ENCODE results near the gene PPFIA2. TPM values are rescaled to one million over a fixed set of nuclear protein-coding genes. Genes with fewer than 3 reads are reported as not detected.

Gene PPFIA2
- total and polyA plus RNA-seq, 7 donors, result 0.04 to 1.2 (median 0.25) TPM

DNA sequence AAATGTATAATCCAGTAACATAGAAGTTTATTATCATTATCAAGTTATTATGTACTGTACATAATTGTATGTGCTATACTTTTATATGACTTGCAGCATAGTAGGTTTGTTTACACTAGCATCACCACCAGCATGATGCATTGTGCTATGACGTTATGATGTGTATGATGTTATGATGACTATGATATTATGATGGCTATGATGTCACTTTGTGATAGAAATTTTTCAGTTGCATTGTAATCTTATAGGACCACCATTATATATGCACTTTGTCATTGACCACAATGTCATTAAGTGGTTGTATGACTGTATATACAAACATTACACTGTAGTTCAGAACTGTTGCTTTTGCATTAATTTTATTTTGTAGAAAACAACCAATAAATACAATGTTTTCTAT, 173.4 kb downstream of the PPFIA2 start:
- H3K9me3 ChIP-seq, result no peaks in the 10 kb centered on the region
- H3K27ac ChIP-seq, result no peak overlapping the region
- ATAC-seq (no peak), DNase-seq (no peak)
- WGBS, 3 donors, result 34 to 55% (median 36%) methylated on average over 1 of the region's 1 CpG
- TF ChIP-seq, protein P1, sequence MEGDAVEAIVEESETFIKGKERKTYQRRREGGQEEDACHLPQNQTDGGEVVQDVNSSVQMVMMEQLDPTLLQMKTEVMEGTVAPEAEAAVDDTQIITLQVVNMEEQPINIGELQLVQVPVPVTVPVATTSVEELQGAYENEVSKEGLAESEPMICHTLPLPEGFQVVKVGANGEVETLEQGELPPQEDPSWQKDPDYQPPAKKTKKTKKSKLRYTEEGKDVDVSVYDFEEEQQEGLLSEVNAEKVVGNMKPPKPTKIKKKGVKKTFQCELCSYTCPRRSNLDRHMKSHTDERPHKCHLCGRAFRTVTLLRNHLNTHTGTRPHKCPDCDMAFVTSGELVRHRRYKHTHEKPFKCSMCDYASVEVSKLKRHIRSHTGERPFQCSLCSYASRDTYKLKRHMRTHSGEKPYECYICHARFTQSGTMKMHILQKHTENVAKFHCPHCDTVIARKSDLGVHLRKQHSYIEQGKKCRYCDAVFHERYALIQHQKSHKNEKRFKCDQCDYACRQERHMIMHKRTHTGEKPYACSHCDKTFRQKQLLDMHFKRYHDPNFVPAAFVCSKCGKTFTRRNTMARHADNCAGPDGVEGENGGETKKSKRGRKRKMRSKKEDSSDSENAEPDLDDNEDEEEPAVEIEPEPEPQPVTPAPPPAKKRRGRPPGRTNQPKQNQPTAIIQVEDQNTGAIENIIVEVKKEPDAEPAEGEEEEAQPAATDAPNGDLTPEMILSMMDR (IDR thresholded peaks at IDR 0.05), result no peak
- H3K27me3 ChIP-seq (ENCODE audit: insufficient read depth in 3 of 3, low read length in 2 of 3), result no peaks in the 10 kb centered on the region
- H3K4me3 ChIP-seq, result no peak overlapping the region
- H3K4me1 ChIP-seq, result no peaks in the 10 kb centered on the region
- H3K36me3 ChIP-seq (ENCODE audit: insufficient read depth in 1 of 2, low read depth in 1 of 2), result no peaks in the 10 kb centered on the region
- intact Hi-C loops (cut with DNase I), result no loop called here

DNA sequence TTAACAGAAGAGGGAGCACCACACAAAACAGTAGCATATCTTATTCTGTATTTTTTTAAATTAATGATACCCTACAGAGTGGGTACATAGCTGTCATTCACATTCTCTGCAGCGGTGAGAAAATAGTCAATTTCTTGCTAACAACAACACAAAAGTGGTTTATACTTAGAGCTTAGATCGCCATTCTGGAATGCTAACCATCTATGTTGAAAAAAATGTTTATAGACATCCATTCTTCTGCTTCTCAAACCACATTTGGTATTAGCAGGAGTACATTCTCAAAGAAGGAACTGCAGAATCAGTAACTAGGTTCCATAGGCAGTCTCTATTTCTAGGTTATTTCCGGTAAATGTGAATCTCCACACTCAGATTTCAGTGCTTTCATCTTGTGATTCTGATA, 185.9 kb downstream of the PPFIA2 start:
- intact Hi-C loops (cut with DNase I), result no loop called here
- ATAC-seq (no peak), DNase-seq (no peak)
- Histone ChIP-seq H3K4me3 (no peak overlapping the region), H3K27me3 (ENCODE audit: insufficient read depth in 3 of 3, low read length in 2 of 3) (no peaks in the 10 kb centered on the region), H3K27ac (no peak overlapping the region), H3K4me1 (no peaks in the 10 kb centered on the region), H3K36me3 (ENCODE audit: insufficient read depth in 1 of 2, low read depth in 1 of 2) (no peaks in the 10 kb centered on the region), H3K9me3 (no peaks in the 10 kb centered on the region)
- TF ChIP-seq, protein P1 (IDR thresholded peaks at IDR 0.05), result no peak
- 53 to 66% (median 62%) methylated on average over 3 of the region's 3 CpGs for WGBS, 3 donors

DNA sequence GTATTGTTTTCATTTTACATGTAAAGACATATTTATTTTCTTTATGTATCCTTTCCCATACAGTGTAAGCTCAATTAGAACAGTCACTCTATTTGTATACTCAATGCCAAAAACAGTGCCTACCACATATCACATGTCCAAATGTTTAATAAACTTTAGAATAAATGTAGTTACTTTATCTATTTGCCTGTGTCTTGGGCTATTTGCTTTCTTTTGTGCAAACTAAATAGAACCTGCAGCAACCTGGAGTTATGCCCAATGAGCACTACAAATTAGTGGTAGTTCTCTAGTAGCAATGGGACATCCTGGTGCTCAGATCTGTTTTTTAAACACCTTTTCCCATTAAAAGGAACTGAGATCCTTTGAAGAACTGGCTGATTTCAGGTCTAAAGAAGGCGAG, 186.7 kb downstream of the PPFIA2 start:
- no peak for DNase-seq
- TF ChIP-seq, protein P1 (IDR thresholded peaks at IDR 0.05), result no peak
- Histone ChIP-seq H3K27me3 (ENCODE audit: insufficient read depth in 3 of 3, low read length in 2 of 3) (no peaks in the 10 kb centered on the region), H3K9me3 (no peaks in the 10 kb centered on the region), H3K36me3 (ENCODE audit: insufficient read depth in 1 of 2, low read depth in 1 of 2) (no peaks in the 10 kb centered on the region), H3K27ac (no peak overlapping the region), H3K4me1 (no peaks in the 10 kb centered on the region), H3K4me3 (no peak overlapping the region)
- no peak for ATAC-seq
- WGBS, 3 donors, result 51 to 69% (median 57%) methylated on average over 1 of the region's 1 CpG
- intact Hi-C loops (cut with DNase I), result no loop called here

DNA sequence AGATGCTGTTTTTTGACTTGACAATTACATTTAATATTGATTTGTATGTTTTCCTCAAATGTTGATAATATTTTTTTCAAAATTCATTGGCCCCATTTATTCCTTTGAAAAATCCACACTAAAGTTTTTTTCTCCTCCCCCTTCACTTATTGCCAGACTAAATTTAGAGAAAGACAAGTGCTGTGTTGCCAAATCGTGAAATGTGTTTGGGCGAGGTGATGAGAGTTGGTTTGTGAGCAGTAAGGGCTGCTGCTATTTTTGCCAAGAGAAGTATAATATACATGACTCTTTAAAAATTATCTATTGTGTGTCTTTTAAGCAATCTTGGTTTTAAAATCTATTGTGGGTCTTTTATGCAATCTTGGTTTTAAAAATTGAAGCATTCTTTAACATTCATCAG, 188.9 kb downstream of the PPFIA2 start:
- Histone ChIP-seq H3K4me3 (no peak overlapping the region), H3K27me3 (ENCODE audit: insufficient read depth in 3 of 3, low read length in 2 of 3) (no peaks in the 10 kb centered on the region)
- ATAC-seq, result no peak

DNA sequence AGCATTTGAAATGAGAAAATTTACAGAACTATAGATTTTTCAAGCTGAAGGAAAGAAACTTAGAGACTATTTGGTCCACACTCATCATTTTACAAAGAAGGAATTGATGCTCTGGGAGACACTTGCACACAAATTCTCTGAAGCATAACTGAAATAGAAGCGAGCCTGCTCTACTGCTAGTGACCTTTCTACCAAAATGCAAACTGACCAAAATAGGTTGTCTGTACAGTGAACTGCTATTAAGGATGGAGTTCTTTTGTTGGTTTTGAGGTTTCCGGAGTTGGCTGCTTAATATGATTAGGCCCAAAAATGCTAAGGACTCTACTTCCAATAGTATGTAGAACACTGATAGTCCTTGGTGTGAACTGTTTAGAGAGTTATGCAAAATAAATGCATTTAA, 194.9 kb downstream of the PPFIA2 start:
- Histone ChIP-seq H3K9me3 (no peaks in the 10 kb centered on the region), H3K27ac (no peak overlapping the region), H3K36me3 (ENCODE audit: insufficient read depth in 1 of 2, low read depth in 1 of 2) (no peaks in the 10 kb centered on the region), H3K27me3 (ENCODE audit: insufficient read depth in 3 of 3, low read length in 2 of 3) (no peaks in the 10 kb centered on the region), H3K4me1 (no peaks in the 10 kb centered on the region), H3K4me3 (no peak overlapping the region)
- WGBS, 3 donors, result 88 to 93% (median 89%) methylated on average over 2 of the region's 2 CpGs
- intact Hi-C loops (cut with DNase I), result no loop called here
- TF ChIP-seq, protein P1 (IDR thresholded peaks at IDR 0.05), result no peak
- ATAC-seq (no peak), DNase-seq (no peak)

More for the DNA sequence above, 188.9 kb downstream of the PPFIA2 start:
- TF ChIP-seq, protein P1 (IDR thresholded peaks at IDR 0.05), result no peak
- intact Hi-C loops (cut with DNase I), result no loop called here
- H3K9me3 ChIP-seq, result no peaks in the 10 kb centered on the region
- H3K27ac ChIP-seq, result no peak overlapping the region
- DNase-seq, result no peak
- no peaks in the 10 kb centered on the region for H3K36me3 ChIP-seq (ENCODE audit: insufficient read depth in 1 of 2, low read depth in 1 of 2)
- no peaks in the 10 kb centered on the region for H3K4me1 ChIP-seq
- 58 to 70% (median 66%) methylated on average over 2 of the region's 2 CpGs for WGBS, 3 donors

All from psoas muscle (tissue), 8 donors.